Right forelimb (tissue), 1 donor: ENCODE data around the gene SYK.
"Not testable (repeated sequence)": the region's sequence is repeated elsewhere in the genome, so short reads cannot be mapped to it uniquely, and the experiment has no call there.

ENCODE experiments used
- DNase-seq: peaks from one replicate; pipeline ENCODE4 v3.0.0-alpha.2; 2018

Gene SYK

DNA sequence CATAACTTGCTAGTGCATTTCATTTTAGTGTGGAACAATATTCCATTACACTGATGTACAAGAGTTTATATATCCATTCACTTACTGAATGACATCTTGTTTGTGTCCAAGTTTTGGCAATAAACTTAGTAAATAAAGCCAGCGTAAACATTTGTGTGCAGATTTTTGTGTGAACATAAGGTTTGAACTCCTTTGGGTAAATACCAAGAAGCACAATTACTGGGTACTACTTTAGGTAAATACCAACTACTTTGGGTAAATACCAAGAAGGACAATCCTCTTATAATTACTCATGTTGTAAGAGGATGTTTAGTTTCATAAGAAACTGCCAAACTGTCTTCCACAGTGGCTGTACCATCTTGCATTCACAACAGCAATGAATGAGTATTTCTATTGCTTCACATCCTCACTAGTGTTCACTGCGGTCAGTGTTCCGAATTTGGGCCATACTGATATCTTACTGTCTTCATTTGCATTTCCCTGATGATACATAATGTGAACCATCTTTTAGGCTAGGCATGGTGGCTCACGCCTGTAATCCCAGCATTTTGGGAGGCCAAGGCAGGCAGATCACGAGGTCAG is 2.3 kb upstream of the SYK start:
- no peak for DNase-seq

DNA sequence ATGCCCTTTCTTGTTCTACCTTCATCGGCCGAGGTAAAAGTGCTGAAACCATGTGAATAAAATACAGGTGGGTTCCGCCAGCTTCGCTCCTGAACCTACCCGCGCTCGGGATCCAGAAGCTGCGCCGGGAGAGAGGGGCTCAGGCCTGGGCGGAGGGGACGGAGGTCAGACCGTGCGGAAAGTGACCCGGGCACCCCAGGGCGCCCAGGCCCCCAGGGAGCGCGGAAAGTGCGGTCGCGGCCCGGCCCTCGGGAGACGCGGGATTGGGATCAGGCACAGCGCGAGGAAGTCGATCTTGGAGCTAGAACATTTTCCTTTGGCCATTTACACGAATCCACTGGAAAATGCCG is 329 bp downstream of the SYK start:
- no peak for DNase-seq

DNA sequence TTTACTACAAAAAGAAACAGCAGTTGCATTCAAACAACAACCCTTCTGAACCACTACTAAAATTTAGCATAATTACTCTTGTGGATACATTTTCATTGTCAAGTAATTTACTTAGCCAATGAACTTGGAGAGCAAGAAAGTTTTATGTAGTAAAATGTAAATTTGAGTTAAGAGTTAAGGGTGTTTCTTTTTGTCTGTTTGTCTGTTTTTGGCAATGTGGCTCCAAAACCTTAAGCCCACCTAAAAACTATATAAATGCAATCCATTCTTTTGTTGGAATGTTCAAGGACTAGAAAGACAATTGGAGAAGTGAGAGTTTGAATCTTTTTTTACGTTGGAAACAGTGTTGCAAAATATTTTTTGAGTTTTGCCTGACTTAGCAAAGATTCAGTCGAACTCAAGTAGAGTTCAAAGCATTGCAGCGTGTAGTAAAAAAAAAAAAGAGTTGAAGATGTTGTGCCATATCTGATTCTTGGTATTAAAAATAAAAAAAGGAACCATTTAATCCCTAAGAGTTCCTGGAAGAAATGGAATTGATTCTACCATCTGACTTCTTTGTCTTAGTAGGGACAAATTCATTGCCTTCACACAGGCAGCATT is 867 bp downstream of the SYK start:
- DNase-seq: no peak

DNA sequence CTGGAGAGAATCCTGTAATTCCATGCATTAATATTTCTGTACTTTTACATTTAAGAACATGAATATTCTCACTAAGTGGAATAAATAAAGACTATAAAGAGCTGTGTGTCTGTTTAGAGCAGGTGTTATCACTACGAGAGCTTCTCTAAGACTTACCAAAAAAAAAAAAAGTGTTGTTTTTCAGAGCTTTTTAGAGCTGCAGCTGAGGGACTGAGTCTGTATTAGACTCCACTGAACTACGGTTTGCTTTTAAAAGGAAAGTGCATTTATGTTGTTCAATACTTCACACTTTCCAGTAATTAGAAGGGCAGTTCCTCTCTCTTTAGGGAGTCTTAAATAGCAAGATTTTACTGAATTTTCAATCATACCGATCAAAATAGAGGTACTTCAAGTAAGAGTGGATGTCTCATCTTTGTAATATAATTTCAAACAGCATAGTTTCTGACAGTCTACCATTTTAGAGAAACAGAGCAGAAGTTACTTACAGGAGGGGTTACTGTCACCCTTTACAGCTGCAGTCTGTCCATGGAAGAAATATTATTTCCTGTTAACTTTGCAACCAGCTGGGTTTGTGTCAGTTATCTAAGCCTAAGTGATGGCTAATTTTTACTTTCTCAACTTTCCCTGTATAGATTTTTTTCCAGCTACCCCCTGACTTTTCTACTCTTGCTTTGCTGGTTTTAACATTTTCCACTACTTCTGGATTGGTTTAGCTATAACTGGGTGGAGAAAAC is 2.4 kb downstream of the SYK start:
- no peak for DNase-seq

DNA sequence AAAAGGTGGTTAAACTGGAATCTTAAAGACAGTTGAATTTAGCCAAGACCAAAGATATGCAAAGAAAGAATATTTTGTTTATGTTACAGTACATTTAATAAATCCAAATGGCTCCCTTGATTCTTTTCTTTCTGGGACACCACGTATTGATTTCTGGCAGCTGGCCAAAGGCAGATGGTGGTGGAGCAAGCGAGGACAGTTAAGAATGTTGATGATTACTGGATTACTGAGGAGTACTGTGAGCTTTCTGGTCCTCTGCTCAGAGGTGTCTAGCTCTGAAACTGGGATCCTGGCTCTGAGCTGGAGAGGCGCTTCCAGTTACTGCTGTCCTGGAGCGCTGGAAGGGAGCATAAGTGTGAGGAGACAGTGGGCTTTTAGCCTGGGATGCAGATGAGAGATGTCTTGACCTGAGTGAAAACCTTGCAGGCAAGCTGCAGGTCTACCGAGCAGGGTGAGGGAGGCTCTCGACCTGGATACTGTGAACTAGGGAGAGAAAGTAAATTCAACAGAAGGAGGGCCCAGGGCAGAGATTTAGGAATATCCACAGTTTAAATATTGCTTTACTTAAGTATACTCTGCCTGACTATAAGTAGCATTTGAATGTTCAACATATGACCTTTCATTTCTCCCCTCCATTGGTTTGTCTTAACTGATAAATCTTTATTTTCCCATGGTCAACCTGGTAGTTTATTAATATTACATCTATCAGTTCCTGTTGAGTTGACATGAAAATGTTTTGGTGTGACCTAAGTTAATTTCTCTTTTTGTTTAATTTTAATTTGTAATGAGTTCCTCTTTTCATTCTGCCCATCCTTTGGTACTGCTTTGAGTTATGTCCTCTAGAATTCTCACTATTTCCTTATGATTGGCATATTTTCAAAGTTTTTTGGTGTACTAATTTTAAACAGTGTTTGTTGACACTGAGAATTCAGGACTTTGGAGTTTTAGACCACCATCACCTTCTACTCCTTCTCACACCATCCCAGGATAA is 3.7 kb downstream of the SYK start:
- no peak for DNase-seq

DNA sequence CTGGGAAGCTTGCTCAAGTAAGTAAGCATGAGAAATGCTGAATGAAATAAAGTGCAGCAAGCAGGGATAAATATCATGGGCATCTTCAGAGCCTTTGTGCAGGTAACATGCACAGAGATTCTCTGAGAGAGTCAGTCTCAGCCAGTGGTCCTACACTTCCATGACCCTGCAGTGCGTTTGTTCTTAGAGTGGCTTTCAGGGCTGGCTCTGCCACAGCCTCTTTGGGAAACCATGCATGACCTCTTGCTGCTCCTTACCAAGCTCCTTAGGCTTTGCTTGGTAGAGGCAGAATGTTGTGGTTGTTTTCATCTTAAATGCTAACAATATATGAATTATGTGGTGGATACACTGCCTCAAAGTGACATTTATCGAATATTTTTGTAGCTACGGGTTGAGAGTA is 5.4 kb downstream of the SYK start:
- no peak for DNase-seq

DNA sequence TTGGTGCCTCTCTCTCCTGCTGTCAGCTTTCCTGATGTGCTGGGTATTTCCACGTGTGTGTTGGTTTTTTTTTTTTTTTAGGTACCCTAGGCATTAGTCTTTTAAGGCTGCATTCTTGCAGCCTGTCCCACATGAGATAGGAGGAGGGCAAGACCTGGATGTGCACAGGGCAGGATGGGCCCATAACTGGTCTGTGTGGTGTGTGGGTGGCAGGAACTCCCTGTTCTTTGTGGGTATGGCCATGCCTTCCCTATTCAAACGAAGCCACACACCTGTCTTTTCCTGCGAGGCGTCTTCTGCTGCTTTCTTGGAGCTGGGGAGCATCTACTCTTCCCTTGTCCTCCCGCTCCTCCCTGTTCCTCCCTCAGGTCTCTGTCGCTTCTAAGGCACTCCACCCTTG is 6.8 kb downstream of the SYK start:
- DNase-seq: no peak

DNA sequence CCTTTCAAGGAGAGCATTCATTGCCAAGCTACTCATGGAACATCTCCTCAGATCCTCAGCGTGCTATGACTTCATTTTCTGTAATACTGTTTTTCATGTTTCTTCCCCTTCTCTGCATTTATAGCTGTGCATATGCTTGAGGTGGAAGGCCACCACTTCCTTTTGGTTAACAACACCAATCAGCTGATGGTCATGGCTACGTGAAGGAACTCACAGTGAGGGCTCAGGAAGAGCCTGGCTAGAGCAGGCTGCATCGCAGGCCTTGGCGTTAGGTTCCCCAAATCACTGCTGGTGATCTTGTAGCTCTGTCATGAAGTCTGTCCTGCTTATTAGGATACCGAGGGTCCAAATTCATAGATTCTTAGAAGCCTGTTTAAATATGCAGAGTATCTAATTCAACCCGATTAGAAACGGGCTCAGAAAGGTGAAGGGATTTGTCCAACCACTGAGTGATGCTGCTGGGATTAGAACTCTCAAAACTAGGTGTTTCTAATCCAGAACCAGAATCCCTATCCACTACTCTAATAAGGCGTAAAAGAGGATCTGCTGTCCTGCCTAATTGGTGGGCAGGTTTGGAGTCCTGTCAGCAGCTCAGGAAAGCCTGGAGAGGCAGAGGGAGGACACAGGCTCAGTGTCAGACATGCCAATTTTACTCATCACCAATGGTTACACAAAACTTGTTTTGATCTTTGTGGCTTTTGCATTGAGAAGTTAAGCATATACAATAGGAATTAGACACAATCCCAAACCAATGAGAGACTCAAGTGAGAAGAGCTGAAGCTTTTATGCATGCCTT is 7.5 kb downstream of the SYK start:
- no peak for DNase-seq

DNA sequence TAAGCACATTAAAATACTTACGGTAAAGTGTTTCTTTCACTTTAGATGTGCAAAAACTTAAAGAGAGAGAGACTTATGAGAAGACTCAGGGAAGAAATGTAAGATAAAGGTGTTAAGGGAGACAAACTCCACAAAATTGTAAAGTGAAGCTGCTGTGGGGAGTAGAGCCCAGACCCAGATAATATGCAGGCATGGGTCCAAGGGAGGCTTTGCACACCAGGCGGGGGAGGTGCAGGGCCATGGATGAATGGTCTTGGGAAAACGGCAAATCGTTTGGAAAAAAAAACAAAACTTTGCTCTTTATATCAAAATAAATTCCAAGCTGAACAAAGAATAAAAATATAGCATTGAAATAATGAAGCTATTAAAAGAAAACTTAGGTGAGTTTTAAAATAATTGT is 9.1 kb downstream of the SYK start:
- DNase-seq: no peak

DNA sequence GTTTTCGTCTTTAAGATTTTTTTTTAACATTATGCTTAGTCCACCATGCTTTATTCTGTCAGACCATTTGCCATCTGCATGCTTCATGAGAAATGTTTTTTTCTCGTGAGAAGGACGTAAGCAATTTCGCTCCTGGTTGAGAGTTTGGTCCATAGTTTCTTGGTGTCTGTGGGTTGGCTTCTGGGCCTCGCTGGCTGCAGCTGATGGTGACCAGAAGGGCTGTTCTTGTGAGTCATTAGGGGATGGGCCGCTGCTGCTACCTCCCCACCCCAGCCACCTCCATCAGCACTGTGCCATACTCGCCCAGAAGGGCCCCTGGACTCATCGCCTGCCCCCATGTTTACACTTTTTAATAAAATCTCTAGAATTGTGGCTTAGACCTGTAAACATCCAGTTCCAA is 11.4 kb downstream of the SYK start:
- no peak for DNase-seq

DNA sequence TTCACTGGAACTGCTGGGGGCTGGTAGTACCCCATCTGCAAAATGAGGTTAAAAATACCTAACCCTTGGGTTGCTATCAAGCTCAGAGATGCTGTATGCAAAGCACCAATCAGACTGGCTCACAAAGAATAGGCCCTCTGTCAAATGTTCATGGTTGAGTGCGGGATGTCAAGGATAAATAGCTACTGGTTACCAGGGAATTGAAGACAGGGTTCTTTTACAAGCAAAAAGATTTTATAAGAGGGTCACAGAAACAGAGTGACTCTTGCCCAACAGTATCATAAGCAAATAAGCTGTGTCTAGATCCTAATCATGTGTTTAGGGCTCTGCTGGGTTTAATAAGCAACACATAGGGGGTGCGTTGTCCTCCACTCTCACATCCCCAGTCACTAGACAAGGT is 11.9 kb downstream of the SYK start:
- DNase-seq: no peak

DNA sequence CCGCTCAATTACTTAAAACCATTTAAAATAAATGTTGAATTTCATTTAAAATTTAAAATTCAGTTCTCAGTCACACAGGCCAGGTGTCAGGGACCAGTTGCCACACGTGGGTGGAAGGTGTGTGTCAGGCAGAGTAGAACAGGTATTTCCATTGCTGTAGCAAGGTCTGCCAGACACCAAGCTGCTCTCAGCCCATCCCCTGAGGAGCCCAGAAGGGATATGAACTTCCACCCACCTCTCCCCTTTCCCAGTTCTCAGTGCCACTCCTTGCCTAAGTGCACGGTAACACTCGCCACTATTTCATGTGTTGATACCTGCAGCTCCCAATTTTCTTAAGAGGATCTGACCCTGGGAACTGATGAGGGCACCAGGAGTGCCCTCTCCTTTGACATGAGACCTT is 12.7 kb downstream of the SYK start:
- no peak for DNase-seq

DNA sequence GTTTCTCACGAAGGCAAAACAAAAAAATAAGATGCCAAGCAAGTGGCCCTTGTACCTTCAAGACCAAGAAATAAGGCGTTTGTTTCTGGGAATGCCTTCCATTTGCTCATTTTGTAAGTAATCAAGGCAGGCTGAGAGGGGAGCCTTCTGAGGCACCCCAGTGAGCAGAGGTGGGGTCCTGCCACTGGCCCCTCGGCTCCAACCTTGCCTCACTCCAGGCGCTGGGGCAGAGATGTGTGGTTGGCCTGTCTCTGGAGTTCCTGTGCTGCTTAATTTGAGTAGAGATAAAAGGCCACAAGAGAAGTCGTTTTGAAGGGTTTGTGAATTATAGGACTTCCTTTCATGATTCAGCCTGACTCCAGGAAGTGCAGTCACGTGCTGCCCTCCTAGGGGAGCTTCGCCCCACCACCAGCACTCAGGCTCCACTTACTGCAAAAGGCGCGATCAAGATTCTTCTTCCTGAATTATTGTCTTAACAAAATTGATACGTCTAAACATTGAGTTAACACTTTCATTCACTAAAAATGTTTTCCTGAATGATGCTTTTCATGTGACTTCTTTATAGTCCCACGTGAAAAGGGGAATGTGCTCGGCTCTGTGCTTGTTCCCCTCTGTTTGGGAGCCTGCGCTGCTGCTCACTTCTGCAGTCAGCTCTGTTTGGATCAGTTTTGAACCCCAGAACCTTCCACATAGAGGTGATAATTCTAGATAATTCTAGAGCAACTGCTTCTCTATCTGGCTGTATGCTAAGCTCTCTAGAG is 13.7 kb downstream of the SYK start:
- DNase-seq: no peak

DNA sequence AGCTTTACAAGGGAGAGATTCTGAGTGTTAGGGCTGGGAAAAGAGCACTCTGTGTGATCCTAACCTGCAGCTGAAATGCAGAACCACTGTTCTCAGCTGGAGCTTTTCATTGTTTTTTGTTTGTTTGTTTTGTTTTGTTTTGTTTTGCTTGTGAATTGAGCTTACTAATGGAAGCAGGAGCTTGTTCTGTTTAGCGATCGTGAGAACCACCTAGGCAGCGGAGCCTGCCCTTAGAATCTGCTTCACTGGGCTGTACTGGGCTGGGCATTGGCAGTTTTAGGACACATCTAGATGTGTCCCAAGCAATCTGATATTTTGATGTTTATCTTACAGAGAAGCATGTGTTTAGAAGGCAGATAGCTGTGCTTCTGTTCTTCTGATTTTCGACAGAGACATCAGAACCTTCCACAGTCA is 14.3 kb downstream of the SYK start:
- DNase-seq: no peak

DNA sequence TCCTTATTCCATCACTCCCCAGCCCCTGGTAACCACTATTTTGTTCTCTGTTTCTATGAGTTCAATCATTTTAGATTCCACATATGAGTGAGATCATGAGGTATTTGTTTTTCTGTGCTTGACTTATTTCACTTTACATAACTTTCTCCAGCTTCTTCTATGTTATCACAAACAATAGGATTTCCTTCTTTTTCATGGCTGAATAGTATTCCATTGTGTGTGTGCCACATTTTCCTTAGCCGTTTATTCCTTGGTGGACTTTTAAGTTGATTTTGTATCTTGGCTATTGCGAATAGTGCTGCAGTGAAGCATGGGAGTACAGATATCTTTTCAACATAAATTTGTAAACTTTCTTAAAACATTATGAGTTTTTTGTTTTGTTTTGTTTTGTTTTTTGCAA is 15.1 kb downstream of the SYK start:
- DNase-seq: no peak

DNA sequence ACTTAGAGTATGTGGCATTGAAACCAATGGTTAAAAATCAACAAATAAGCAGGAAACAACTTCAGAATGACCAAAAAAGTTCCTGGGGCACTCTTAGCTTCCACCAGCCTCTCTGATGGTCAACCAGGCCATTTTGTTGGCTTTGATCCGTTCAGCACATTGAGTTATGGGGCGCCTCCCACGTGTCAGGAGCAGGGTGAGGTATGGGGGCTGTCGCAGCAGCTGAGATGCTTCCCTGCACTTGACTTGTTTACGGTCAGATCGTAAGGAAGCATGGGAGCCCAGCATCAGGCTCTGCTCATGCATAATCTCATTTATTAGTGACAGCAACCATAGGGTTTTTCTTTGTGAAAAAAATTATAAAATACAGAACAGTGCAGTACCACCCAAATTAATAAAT is 16.7 kb downstream of the SYK start:
- no peak for DNase-seq

DNA sequence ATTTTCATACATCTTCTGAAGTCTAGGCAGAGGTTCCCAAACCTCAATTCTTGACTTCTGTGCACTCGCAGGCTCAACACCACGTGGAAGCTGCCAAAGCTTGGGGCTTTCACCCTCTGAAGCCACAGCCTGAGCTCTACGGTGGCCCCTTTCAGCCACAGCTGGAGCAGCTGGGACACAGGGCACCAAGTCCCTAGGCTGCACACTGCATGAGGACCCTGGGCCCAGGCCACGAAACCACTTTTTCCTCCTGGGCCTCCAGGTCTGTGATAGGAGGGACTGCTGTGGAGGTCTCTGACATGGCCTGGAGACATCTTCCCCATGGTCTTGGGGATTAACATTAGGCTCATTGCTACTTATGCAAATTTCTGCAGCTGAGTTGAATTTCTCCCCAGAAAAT is 18.8 kb downstream of the SYK start:
- DNase-seq: not testable (repeated sequence)

DNA sequence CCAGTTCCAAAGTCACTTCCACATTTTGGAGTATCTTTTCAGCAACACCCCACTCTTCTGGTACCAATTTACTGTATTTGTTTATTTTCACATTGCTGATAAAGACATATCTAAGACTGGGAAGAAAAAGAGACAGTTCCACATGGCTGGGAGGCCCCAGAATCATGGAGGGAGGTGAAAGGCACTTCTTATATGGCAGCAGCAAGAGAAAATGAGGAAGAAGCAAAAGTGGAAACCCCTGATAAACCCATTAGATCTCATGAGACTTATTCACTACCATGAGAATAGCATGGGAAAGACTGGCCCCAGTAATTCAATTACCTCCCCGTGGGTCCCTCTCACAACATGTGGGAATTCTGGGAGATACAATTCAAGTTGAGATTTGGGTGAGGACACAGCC is 19.6 kb downstream of the SYK start:
- not testable (repeated sequence) for DNase-seq

DNA sequence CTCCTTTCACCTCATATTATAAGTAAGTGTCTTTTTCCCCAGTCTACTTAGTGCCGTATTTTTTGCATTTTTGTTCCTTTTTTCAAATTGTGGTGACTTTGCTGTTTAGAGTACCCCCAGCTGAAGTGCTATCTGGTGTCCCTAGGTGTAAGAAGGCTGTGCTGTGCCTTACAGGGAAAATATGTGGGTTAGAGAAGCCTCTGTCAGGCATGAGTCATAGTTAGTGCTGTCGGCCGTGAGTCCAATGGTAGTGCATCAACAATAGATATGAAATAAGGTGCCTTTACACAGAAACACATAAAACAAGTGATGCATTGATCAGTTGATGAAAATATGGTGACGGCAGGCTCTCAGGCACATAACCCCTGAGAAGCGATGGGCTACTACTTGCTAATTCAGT is 20.1 kb downstream of the SYK start:
- no peak for DNase-seq

DNA sequence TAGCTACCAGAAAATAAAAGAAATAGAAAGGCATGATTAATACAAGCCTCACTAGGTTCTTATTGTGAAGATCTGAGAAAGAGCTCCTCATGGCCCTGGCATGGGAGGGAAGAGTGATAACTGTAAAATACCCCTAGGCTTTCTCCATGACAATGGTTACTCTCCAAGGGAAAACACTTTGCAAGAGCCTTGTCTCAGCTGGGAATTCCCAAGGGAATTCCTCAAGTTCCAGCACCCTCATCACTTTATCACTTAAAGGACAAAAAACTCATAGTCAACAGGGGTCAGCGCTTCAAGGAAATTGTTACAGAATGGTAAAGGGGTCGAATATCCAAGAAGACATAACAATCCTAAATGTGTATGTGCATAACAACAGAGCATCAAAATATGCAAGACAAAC is 21.2 kb downstream of the SYK start:
- DNase-seq: no peak

DNA sequence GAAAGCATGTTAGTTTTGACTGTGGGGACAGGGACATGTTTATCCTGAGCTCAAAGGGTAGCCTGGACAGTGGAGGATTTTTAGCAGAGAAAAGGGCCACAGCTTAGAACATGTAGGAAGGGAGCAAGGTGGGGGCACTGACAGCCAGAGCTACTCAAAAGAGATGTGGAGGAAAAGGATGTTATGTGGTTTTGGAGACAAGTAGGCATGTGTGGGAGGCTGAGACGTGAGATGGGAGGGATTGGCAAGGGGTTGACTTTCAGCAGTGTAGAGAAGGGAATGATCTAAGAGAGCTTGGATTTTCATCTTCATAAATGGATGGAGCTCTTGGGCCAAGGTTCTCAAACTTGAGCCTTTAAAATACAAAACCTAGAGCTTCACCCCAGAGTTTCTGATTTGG is 24.0 kb downstream of the SYK start:
- no peak for DNase-seq
